K562 (cell line): ENCODE results near the gene TNFRSF19. TPM values are rescaled to one million over a fixed set of nuclear protein-coding genes. Genes with fewer than 3 reads are reported as not detected.

Experiments used
- ATAC-seq: fragments of 200-7000 bp; cut with Tn5 transposase; 3 replicates; pipeline ENCODE4 v1.9.1; 2020; ENCODE audit warnings: moderate library complexity
- BruUV-seq: library from RNA; stranded (reverse); fragments of 400-500 nt; replicated peaks from 2 replicates; lab custom pipeline; 2021; lab: Mats Ljungman, UMichigan
- CTCF ChIA-PET: fragments of 300-600 bp; formaldehyde crosslinking; extraction: SDS; loops from one replicate; lab custom pipeline; 2021; ENCODE audit warnings: low intra/inter-chr PET ratio; lab: Yijun Ruan, JAX
- POLR2A ChIA-PET: fragments of 300-600, 350-650 bp; sonication (Branson Sonifier 250); formaldehyde crosslinking; extraction: SDS; loops from one replicate; lab custom pipeline; 2021; ENCODE audit warnings: antibody characterized with exemption, inconsistent platforms; lab: Yijun Ruan, JAX
- DNase-seq, 4 experiments: peaks; one replicate each; pipeline versions ENCODE4 v3.0.0 to v3.0.0-alpha.2; 2011 to 2018; ENCODE audit warnings: low spot score in 3 of 4, mixed read lengths in 3 of 4; ENCODE audit errors: extremely low read depth in 1 of 4
- FAIRE-seq: peaks from 2 replicates; lab custom pipeline; 2011; peaks lifted over from hg19 to GRCh38; lab: Jason Lieb, UNC
- H2AFZ ChIP-seq: 2 replicates; pipeline ENCODE4 v1.6.0; 2011; ENCODE audit warnings: low read depth, low read length, control low read depth, inconsistent platforms
- H3K27ac ChIP-seq: fragments of 200-600 bp; 3 replicates; pipeline ENCODE4 v1.8.0; 2011; ENCODE audit warnings: low read depth, mild to moderate bottlenecking, control low read depth, inconsistent platforms, low read length, moderate library complexity, mixed read lengths; ENCODE audit errors: extremely low read depth
- H3K27me3 ChIP-seq, 2 experiments: fragments of 300-600 bp in 1 of 2; 2 replicates in 1 of 2; 3 replicates in 1 of 2; pipeline versions ENCODE4 v1.6.0 to v1.8.0; 2011; ENCODE audit warnings: inconsistent platforms in 2 of 2, low read length in 2 of 2, mild to moderate bottlenecking in 1 of 2, mixed read lengths in 1 of 2, moderate library complexity in 1 of 2; ENCODE audit not compliant: control insufficient read depth in 2 of 2, insufficient read depth in 2 of 2
- H3K36me3 ChIP-seq: fragments of 300-600 bp; 3 replicates; pipeline ENCODE4 v1.8.0; 2011; ENCODE audit warnings: mild to moderate bottlenecking, low read length, inconsistent platforms; ENCODE audit not compliant: control insufficient read depth, insufficient read depth
- H3K4me1 ChIP-seq, 2 experiments: fragments of 200-600 bp in 1 of 2; replicated peaks in 1 of 2; 2 replicates in 1 of 2; 3 replicates in 1 of 2; pipeline versions ENCODE4 v1.5.1 to v1.8.0; 2011; ENCODE audit warnings: inconsistent platforms in 2 of 2, low read length in 2 of 2, mild to moderate bottlenecking in 1 of 2, mixed read lengths in 1 of 2, moderate library complexity in 1 of 2; ENCODE audit not compliant: control insufficient read depth in 2 of 2, insufficient read depth in 2 of 2
- H3K4me2 ChIP-seq: 2 replicates; pipeline ENCODE4 v1.6.1; 2011; ENCODE audit warnings: low read length, control low read depth, inconsistent platforms, mixed read lengths; ENCODE audit not compliant: insufficient read depth
- H3K4me3 ChIP-seq: fragments of 200-600 bp; sonication (generic), shearing (Covaris generic); 2 replicates; pipeline ENCODE4 v1.5.1; 2016; ENCODE audit warnings: control low read depth, inconsistent platforms
- H3K79me2 ChIP-seq: fragments of 200-600 bp; 3 replicates; pipeline ENCODE4 v1.8.0; 2011; ENCODE audit warnings: low read length, inconsistent platforms; ENCODE audit not compliant: control insufficient read depth, insufficient read depth
- H3K9ac ChIP-seq, 2 experiments: 2 replicates each; pipeline versions ENCODE4 v1.6.0 to v1.6.1; 2011; ENCODE audit warnings: low read depth in 2 of 2, low read length in 2 of 2, control low read depth in 1 of 2, inconsistent platforms in 1 of 2, mild to moderate bottlenecking in 1 of 2, mixed read lengths in 1 of 2; ENCODE audit not compliant: insufficient read depth in 1 of 2
- H3K9me1 ChIP-seq: one replicate; pipeline ENCODE4 v1.6.0; 2011; ENCODE audit warnings: inconsistent platforms, mild to moderate bottlenecking, low read length, moderate library complexity; ENCODE audit not compliant: control insufficient read depth, insufficient read depth
- H3K9me3 ChIP-seq: replicated peaks from 2 replicates; pipeline ENCODE4 v1.5.1; 2011; ENCODE audit warnings: low read depth, low read length, inconsistent platforms; ENCODE audit not compliant: control insufficient read depth, insufficient read depth
- H4K20me1 ChIP-seq: replicated peaks from 2 replicates; pipeline ENCODE4 v1.6.1; 2011; ENCODE audit warnings: low read length, inconsistent platforms, mixed read lengths; ENCODE audit not compliant: control insufficient read depth, insufficient read depth
- BCOR ChIP-seq: fragments of 450-650 bp; IDR thresholded peaks from 2 replicates; pipeline ENCODE4 v1.6.1; 2016
- BMI1 ChIP-seq: fragments of 150-350 bp; IDR thresholded peaks from 2 replicates; pipeline ENCODE4 v1.6.1; 2014; ENCODE audit warnings: low read length
- CC2D1A ChIP-seq: fragments of 450-650 bp; IDR thresholded peaks from 2 replicates; pipeline ENCODE4 v1.6.1; 2017; ENCODE audit warnings: mild to moderate bottlenecking
- E2F4 ChIP-seq: sonication (generic); formaldehyde crosslinking; IDR thresholded peaks from 2 replicates; pipeline ENCODE4 v1.8.0; 2022; ENCODE audit warnings: mild to moderate bottlenecking, low read depth, missing genetic modification reagents
- FOSL1 ChIP-seq: fragments of 200-800 bp; sonication (Bioruptor generic); conservative IDR thresholded peaks from 2 replicates; pipeline ENCODE4 v1.6.1; 2016; ENCODE audit warnings: missing genetic modification characterization, missing compliant biosample characterization
- HNRNPL ChIP-seq: fragments of 200-400 bp; formaldehyde crosslinking; IDR thresholded peaks from 2 replicates; pipeline ENCODE4 v1.6.1; 2017; ENCODE audit warnings: low read depth, mild to moderate bottlenecking, low read length
- HSF4 ChIP-seq: fragments of 250-450 bp; sonication (Bioruptor Pico); IDR thresholded peaks from 2 replicates; pipeline ENCODE4 v2.1.2; 2022; ENCODE audit warnings: mild to moderate bottlenecking, moderate library complexity, borderline replicate concordance
- MECOM ChIP-seq: fragments of 250-450 bp; sonication (Bioruptor Pico); IDR thresholded peaks from 2 replicates; pipeline ENCODE4 v1.8.0; 2022; ENCODE audit warnings: inconsistent platforms
- PHB ChIP-seq: fragments of 250-450 bp; sonication (Bioruptor Pico); IDR thresholded peaks from 2 replicates; pipeline ENCODE4 v1.5.0; 2021
- SNAPC5 ChIP-seq: fragments of 250-450 bp; sonication (Bioruptor Pico); IDR thresholded peaks from 2 replicates; pipeline ENCODE4 v1.8.0; 2021; ENCODE audit warnings: moderate library complexity, mild to moderate bottlenecking, inconsistent platforms
- TARDBP ChIP-seq: fragments of 450-650 bp; IDR thresholded peaks from 2 replicates; pipeline ENCODE4 v1.6.1; 2016
- TEAD2 ChIP-seq: fragments of 450-650 bp; IDR thresholded peaks from 2 replicates; pipeline ENCODE4 v1.6.1; 2016; ENCODE audit warnings: missing genetic modification characterization, control low read depth, missing compliant biosample characterization
- U2AF2 ChIP-seq: fragments of 200-400 bp; formaldehyde crosslinking; optimal IDR thresholded peaks from 2 replicates; pipeline ENCODE3; 2017; ENCODE audit warnings: low read depth, mild to moderate bottlenecking, low read length
- ZNF3 ChIP-seq: fragments of 250-450 bp; sonication (Bioruptor Pico); IDR thresholded peaks from 2 replicates; pipeline ENCODE4 v1.5.0; 2021; ENCODE audit warnings: mild to moderate bottlenecking, moderate library complexity
- ZNF76 ChIP-seq: fragments of 250-450 bp; sonication (Bioruptor Pico); IDR thresholded peaks from 2 replicates; pipeline ENCODE4 v1.4.0; 2020; ENCODE audit warnings: mild to moderate bottlenecking, moderate library complexity, borderline replicate concordance
- ZZZ3 ChIP-seq: fragments of 450-650 bp; IDR thresholded peaks from 2 replicates; pipeline ENCODE4 v1.6.1; 2016; ENCODE audit warnings: antibody characterized with exemption, mild to moderate bottlenecking, moderate library complexity
- WGBS: fragments of 100-300 bp; shearing (Covaris generic); methylation state at CpG from one replicate; pipeline ENCODE4 v1.1.6; 2016; ENCODE audit warnings: low coverage, mixed read lengths; ENCODE audit not compliant: insufficient coverage; ENCODE audit errors: missing lambda C conversion rate; 5-methylcytosine and 5-hydroxymethylcytosine counted together
- in situ Hi-C: fragments of 300-500 bp; cut with MboI; formaldehyde crosslinking; loops from 4 replicates; pipeline ENCODE4 v1.15.0; 2018; ENCODE audit warnings: inconsistent platforms, mixed read lengths
- intact Hi-C: fragments of 100-400 bp; cut with micrococcal nuclease; formaldehyde crosslinking; loops from 2 replicates; pipeline ENCODE4 v1.14.2; 2022
- polyA plus RNA-seq, 8 experiments: library from polyadenylated mRNA; depleted of rRNA in 4 of 8; stranded (reverse) in 5 of 8; unstranded in 3 of 8; fragments of >200 nt; fragmentation: Nextera tagmentation in 2 of 8; fragmentation: Illumina TruSeq in 1 of 8; extraction: Ambion mirVana in 2 of 8; extraction: Trizol in 1 of 8; gene quantifications; 2 replicates each; pipeline versions ENCODE4 v1.2.1 to v1.2.3, GENCODE V29; 2011 to 2014; ENCODE audit warnings: inconsistent platforms in 1 of 8, missing spikeins in 1 of 8
- total RNA-seq, 7 experiments: library from RNA; depleted of rRNA in 6 of 7; stranded (reverse); fragments of >200 nt in 6 of 7; fragmentation: Illumina TruSeq in 2 of 7; extraction: Trizol in 2 of 7; gene quantifications; 2 replicates each; pipeline versions ENCODE4 v1.2.1 to v1.2.3, GENCODE V29; 2011 to 2021; ENCODE audit warnings: low replicate concordance in 1 of 7
- TF ChIP-seq, protein P1 (sequence below): sonication (generic); formaldehyde crosslinking; IDR thresholded peaks from 2 replicates; pipeline ENCODE4 v1.8.0; 2022; ENCODE audit warnings: missing genetic modification reagents, mild to moderate bottlenecking, borderline replicate concordance

The TNFRSF19 gene
- total and polyA plus RNA-seq, 9 of the 15 experiments (the other 6 are each of a cell fraction or from before 2014, with no cell fraction given): 0.01 to 0.07 TPM; not detected in 7

GRCh38 chr13:23616228-23616627 lies 46.0 kb downstream of the TNFRSF19 start:
- Histone ChIP-seq H3K4me2 (no peak overlapping the region), H3K27me3 (peaks cover 3 to 5% of the 10 kb centered on the region in 2 experiments; a peak in 3 of 5 replicates), H3K4me1 (no peaks in the 10 kb centered on the region), H3K9me3 (no peaks in the 10 kb centered on the region), H3K79me2 (no peaks in the 10 kb centered on the region), H4K20me1 (no peaks in the 10 kb centered on the region), H3K9ac (no peak overlapping the region), H3K4me3 (no peak overlapping the region), H3K36me3 (no peaks in the 10 kb centered on the region), H3K27ac (no peak overlapping the region), H2AFZ (no peak overlapping the region), H3K9me1 (no peaks in the 10 kb centered on the region)
- in situ Hi-C loops (no loop called here), intact Hi-C loops (no loop called here)
- ATAC-seq: no peak
- no peak for FAIRE-seq
- CTCF ChIA-PET: no interaction called here
- 0% methylated on average over 2 of the region's 2 CpGs for WGBS
- TF ChIP-seq BCOR: no peak
- TF ChIP-seq SNAPC5 (CRISPR knock-in tag): no peak
- no peak for TF ChIP-seq U2AF2
- no peak for TF ChIP-seq ZZZ3
- POLR2A ChIA-PET: no interaction called here
- no peak for DNase-seq
- no TSS peak for BruUV-seq

DNA sequence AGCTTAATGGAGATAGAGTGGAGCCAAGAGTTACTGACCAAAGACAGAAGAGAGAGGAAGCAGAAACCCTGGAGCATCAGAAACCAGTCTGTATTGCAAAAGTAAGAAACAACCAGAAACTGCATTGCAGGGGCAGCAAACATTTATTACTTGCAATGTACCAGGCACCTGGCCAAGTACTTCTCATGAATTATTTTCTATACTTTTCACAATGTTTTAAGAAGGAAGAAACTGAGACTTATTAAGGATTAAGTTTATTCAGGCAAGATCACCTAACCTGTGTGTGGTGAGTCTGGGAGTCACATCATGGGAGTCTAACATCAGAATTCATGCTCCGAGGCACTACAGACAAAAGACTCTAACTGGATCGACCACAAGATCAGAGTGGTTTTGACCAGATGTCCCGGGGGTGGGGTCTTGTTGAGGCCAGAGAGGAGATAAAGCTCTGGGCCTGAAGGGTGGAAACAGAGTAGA lies 47.4 kb downstream of the TNFRSF19 start:
- no peaks in the 10 kb centered on the region for H3K9me1 ChIP-seq
- BruUV-seq: no TSS peak
- WGBS: 0% methylated on average over 3 of the region's 3 CpGs
- H3K36me3 ChIP-seq: no peaks in the 10 kb centered on the region
- no peaks in the 10 kb centered on the region for H4K20me1 ChIP-seq
- no peaks in the 10 kb centered on the region for H3K79me2 ChIP-seq
- no peak overlapping the region for H3K9ac ChIP-seq
- no peak overlapping the region for H3K4me3 ChIP-seq
- FAIRE-seq (no peak), DNase-seq (peak in 1 of 4 experiments; percentile 1), ATAC-seq (no peak)
- H2AFZ ChIP-seq: no peak overlapping the region
- CTCF ChIA-PET: no interaction called here
- peaks cover 3 to 5% of the 10 kb centered on the region in 2 experiments; a peak in 3 of 5 replicates for H3K27me3 ChIP-seq
- POLR2A ChIA-PET: interaction anchor here (1.0 kb wide), 1 partner anchor 9 kb away, joined by 3 read pairs; no protein-coding TSS in a partner anchor
- no peaks in the 10 kb centered on the region for H3K9me3 ChIP-seq
- intact Hi-C loops (no loop called here), in situ Hi-C loops (no loop called here)
- H3K4me1 ChIP-seq: no peaks in the 10 kb centered on the region
- no peak overlapping the region for H3K4me2 ChIP-seq
- no peak overlapping the region for H3K27ac ChIP-seq
- no peak for TF ChIP-seq BMI1
- TF ChIP-seq TEAD2 (tag): no peak
- TF ChIP-seq FOSL1: no peak
- TF ChIP-seq HSF4: no peak
- TF ChIP-seq, protein P1, sequence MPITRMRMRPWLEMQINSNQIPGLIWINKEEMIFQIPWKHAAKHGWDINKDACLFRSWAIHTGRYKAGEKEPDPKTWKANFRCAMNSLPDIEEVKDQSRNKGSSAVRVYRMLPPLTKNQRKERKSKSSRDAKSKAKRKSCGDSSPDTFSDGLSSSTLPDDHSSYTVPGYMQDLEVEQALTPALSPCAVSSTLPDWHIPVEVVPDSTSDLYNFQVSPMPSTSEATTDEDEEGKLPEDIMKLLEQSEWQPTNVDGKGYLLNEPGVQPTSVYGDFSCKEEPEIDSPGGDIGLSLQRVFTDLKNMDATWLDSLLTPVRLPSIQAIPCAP (CRISPR knock-in tag): no peak
- no peak for TF ChIP-seq HNRNPL
- no peak for TF ChIP-seq PHB
- TF ChIP-seq TARDBP: no peak
- no peak for TF ChIP-seq MECOM
- TF ChIP-seq CC2D1A: no peak
- TF ChIP-seq E2F4: no peak
- TF ChIP-seq ZNF3: no peak
- TF ChIP-seq ZNF76 (CRISPR knock-in tag): no peak
